GM19238 (cell line): ENCODE measurements around the gene CEPT1.
A peak's percentile ranks its signal among the peaks of the same experiment; 100 is the strongest.
"Not testable (repeated sequence)": the region's sequence is repeated elsewhere in the genome, so short reads cannot be mapped to it uniquely, and the experiment has no call there.

Experiments used
- DNase-seq: peaks from one replicate; pipeline ENCODE4 v3.0.0; 2011; ENCODE audit warnings: low spot score; ENCODE audit not compliant: insufficient read length

The CEPT1 gene

GRCh38 chr1:111208921-111209320 is 68.9 kb downstream of the CEPT1 start:
- DNase-seq, result no peak

- no peak for DNase-seq
These were observed 69.6 kb downstream of the CEPT1 start for GRCh38 chr1:111209622-111210021.

GRCh38 chr1:111211921-111212320 is 71.9 kb downstream of the CEPT1 start:
- DNase-seq, result no peak

GRCh38 chr1:111212634-111213335 is 72.8 kb downstream of the CEPT1 start:
- DNase-seq, result no peak

GRCh38 chr1:111213412-111213811 is 73.4 kb downstream of the CEPT1 start:
- DNase-seq, result no peak

- no peak for DNase-seq
These were observed 74.2 kb downstream of the CEPT1 start for GRCh38 chr1:111214074-111214801.

- no peak for DNase-seq
These were observed 74.9 kb downstream of the CEPT1 start for GRCh38 chr1:111214884-111215283.

- not testable (repeated sequence) for DNase-seq
These were observed 75.3 kb downstream of the CEPT1 start for GRCh38 chr1:111215285-111215684.

GRCh38 chr1:111216751-111217150 is 76.7 kb downstream of the CEPT1 start:
- no peak for DNase-seq

GRCh38 chr1:111217183-111217910 is 77.3 kb downstream of the CEPT1 start:
- no peak for DNase-seq

- DNase-seq, result no peak
These were observed 78.9 kb downstream of the CEPT1 start for GRCh38 chr1:111218701-111219556.

GRCh38 chr1:111219557-111220286 is 79.7 kb downstream of the CEPT1 start:
- DNase-seq, result no peak

- no peak for DNase-seq
These were observed 80.4 kb downstream of the CEPT1 start for GRCh38 chr1:111220302-111220890.

GRCh38 chr1:111221276-111221632 is 81.2 kb downstream of the CEPT1 start:
- no peak for DNase-seq

GRCh38 chr1:111221633-111222291 is 81.7 kb downstream of the CEPT1 start:
- DNase-seq, result no peak

- DNase-seq, result peak; percentile 55
These were observed 82.5 kb downstream of the CEPT1 start for GRCh38 chr1:111222308-111223125.

- DNase-seq, result no peak
These were observed 83.2 kb downstream of the CEPT1 start for GRCh38 chr1:111223126-111223685.

- DNase-seq, result no peak
These were observed 85.1 kb downstream of the CEPT1 start for GRCh38 chr1:111225091-111225490.
